Kasumi-1 (cell line): ENCODE data around the gene FAM219B.
A peak's percentile ranks its signal among the peaks of the same experiment; 100 is the strongest.
"Not testable (repeated sequence)": the region's sequence is repeated elsewhere in the genome, so short reads cannot be mapped to it uniquely, and the experiment has no call there.

Experiments used
- DNase-seq, 2 experiments: peaks; one replicate each; lab custom pipeline; 2025; lab: John Stamatoyannopoulos, UW

Gene FAM219B

DNA sequence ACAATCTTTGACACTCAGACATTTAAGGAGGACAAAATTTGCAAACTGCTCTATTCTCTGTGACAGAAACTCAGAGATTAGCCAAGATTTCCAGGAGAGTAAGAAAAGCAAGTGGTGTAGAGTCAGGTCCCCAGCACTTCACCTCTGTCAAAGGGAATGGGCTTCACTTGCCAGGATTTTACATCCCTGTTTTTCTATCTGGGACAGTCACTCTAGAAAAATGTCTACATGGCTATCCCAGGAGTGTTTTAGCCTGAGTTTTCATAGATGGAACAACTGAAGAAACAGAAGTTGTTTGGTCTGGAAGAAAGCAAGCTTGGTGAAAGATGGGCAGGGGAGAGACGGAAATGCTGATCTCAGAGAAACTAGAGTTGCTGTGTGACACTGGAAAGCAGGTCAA, 3.0 kb downstream of the FAM219B start:
- DNase-seq, result no peak

DNA sequence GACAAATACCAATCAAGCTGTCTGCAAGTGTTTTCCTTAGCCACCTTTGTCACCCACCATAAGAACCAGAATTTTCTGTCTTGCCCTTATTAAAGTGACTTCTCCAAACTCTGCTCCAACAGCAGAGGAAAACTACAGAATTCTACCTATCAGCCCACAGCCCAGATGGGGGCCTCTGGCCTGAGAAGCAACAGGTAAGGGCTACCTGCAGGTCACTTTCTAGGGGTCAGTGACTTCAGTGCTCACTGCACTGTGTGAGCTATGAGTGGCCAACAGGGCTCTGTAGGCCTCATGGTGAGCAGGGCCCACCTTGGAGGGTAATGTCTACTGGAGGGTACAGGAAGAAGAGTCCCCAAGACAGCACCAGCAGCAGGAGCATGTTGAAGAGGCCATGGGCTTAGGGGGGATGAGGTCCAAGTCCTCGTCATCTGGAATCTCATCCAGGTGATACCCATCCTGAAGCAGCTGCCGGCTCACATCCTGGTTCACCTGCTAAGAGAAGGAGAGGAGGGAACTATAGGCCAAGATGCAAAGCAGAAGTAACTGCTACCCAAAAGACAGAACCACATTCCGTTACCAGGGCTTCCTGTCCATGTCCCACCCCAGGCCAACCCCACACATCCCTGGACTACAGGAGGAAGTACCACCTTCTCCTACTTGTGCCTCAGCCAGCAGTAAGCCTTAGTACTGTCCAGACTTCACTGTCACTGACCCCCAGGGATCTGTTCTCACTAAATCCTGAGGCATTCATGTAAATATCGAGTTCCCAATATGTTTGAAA, 4.2 kb downstream of the FAM219B start:
- peak in 1 of 2 experiments; percentile 19 for DNase-seq

DNA sequence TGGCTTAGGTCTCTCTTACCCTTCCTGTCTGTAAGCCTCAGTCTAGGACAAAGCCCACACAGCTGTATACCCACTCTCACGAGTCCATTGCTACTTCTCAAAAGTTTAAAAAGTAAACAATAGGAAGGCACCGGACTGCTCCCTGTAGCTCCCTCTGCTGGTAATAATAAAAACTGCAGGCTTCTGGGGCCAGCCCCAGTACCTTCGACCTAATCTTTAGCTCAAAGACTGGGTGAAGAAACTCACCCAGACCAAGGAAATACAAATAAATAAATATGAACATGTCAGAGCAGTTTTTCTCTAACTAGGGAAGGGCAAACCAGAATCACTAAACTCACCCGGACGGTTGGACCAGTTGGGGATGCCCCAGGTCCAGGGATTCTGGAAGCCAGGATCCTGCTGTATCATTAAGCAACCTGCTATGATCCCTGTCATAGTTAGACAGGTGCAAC, 5.0 kb downstream of the FAM219B start:
- peak; percentile 67 to 83 for DNase-seq

DNA sequence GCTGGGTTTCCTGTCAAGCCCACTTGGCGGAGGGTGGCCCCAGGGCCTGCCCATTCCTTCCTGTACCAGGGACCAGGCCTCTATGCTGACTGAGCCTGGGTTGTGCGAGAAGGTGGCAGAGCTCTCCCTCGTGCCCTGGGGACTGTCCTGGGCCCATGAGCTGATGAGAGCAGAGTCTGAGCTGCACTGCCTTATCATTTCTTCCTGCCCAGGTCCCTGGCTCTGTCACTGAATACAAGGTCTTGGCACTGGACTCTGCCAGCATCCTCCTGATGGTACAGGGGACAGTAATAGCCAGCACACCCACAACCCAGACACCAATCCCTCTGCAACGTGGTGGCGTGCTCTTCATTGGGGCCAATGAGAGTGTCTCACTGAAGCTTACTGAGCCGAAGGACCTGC, 9.3 kb downstream of the FAM219B start:
- DNase-seq, result no peak

DNA sequence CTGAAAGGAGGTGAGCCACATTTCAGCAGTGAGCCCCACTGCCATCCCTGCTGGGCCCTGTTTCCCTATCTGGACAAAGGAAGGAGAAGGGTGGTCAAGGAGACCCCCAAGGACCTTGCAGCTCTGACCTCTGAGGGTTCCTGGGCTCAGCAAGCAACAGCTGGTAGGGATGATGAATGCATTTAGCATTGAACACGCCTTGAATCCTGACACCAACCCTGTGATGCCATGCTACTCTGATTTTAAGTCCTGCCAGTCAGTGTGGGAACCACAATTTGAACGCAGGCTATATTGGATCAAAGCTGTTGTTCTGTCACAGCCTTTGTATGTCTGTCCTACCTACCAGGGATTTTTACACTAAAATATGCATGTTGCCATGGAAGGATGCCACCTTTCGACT, 10.3 kb downstream of the FAM219B start:
- no peak for DNase-seq

DNA sequence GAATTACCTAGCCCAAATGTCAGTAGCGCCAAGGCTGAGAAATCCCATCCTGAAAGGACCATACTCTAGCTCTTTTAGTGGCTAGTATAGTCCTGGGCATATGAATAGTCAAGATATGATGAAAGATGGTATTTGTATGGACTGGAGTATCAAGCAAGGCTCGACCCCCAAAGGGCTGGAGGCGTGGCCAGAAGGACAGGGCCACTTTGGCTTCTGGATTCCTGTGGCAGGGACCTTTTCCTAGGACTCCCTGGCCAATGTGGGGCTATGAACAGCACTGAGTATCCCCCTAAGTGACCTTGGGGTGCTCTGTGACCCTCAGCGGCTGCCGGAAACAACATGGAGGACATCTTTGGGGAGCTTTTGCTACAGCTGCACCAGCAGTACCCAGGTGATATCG, 10.8 kb downstream of the FAM219B start:
- no peak for DNase-seq

DNA sequence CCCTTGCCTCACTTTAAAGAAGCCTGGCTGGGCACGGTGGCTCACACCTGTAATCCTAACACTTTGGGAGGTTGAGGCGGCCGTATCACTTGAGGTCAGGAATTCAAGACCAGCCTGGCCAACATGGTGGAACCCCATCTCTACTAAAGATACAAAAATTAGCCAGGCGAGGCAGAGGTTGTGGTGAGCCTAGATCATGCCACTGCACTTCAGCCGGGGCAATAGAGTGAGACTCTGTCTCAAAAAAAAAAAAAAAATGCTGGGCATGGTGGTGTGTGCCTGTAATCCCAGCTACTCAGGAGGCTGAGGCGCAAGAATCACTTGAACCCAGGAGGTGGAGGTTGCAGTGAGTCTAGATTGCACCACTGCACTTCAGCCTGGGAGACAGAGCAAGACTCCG, 12.3 kb downstream of the FAM219B start:
- DNase-seq, result not testable (repeated sequence)

DNA sequence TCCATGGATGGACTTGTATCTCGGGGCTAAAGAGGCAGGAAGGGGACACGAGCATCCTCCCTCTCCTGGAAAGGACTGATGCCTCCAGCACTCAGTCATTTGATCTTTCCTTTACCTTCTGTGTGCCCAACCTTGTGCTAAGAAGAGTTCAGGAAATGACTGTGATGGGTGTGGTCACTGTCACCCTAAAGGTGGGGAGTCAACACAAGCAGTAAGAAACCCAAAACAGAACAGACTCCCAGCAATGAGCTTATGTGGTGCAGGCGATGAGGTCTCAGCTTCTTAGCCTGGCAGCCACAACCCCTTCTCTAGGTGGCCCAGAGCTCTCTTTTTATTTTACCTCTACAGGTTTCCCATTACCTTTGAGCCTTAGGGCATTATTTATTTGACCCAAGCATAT, 13.0 kb downstream of the FAM219B start:
- DNase-seq, result no peak

DNA sequence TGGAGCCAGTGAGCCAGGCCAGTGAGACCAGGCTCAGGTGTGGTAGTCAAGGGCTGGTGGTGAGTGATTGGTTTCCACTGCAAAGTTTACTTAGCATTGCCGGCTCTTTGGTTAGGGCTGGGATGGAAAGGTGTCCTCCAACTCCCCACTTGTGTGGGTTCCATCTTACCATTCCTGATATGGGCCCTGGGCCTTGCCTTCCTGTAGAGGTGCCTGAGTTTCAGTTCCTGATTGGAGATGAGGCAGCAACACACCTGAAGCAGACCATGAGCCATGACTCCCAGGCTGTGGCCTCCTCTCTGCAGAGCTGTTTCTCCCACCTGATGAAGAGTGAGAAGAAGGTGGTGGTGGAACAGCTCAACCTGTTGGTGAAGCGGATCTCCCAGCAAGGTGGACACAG, 13.7 kb downstream of the FAM219B start:
- DNase-seq, result no peak

DNA sequence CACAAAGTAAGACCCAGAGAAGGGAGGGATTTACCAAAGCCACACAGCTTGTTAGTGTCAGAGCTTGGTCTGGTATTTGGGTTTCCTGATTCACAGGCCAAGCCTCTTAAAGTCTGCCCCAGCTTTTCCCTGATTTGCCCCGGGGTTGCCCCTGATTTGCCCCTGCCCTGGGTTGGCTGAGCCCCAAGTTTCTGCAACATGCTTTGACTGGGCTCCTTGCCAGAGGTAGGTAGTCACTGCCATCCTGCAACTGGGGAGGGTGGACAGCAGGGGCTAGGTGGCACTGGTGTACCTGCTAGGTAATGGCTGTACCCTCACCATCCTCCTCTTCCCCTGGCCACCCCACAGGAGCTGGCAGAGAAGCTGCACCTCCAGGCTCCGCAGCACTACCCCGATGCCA, 14.3 kb downstream of the FAM219B start:
- no peak for DNase-seq

DNA sequence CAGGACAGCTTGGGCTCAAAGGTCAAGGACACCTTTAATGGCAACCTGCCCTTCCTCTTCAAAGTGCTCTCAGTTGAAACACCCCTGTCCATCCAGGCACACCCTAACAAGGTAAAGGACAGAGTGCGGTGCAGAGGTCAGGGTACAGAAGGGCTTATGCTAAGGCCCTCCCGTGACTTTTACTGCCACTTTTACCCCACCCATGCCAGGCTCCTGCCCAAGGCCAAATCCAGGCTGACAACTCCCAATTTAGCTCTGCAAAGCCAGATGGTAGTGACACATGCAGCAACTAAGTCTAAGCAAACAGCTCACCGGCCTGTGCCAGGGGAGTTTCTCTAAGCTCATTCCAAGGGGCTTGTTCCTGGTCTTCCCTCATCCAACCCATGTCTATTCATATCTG, 15.2 kb downstream of the FAM219B start:
- no peak for DNase-seq

DNA sequence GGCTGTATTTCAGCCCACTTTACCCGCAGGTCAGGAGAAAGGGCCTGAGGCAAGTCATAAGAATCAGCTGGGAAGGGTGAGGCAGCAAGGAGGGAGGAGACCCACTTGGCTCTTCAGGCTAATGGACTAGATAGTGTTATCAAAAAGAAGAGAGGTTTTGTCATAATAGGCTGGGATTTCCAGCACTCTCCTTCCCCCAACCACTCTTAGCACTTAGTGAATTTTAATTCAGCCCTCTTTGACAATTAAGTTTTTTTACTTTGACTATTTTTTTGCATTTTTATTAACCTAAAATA, 16.0 kb downstream of the FAM219B start:
- DNase-seq, result no peak

DNA sequence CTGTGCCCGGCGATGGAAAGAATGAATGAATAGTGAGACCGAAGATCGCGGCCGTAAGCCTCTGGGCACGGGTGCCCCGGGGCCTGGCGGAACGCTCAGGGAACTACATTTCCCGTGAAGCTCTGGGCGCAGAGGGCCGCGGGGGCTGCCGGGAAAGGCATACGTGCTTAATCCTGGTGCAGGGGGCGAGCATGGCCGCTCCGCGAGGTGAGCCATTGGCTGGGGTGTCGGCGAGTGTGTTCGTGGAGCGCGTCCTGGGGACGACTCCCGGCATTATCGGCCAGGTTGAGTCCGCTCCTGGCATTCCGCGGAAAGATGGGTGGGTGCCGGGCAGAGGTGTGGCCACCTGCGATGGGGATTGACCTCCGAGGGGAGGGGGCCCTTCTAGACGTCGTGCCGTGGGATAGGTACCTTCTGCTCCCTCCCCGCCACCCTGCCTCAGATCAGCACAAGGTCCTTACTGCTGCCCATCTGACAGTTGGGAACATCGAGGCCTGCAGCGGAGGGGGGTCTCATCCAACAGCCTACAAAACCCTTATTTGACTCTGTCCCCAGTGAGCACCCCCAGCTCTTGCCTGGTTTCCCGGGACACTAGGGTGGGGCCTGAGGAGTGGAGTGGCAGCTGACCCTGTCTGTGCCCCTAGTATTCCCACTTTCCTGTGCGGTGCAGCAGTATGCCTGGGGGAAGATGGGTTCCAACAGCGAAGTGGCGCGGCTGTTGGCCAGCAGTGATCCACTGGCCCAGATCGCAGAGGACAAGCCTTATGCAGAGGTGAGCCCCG, 16.6 kb downstream of the FAM219B start, which contains the start of gene MPI:
Gene MPI (plus strand): TSS at position 160 of the 782 bp plus-strand sequence. CDS start 32 bp downstream, at position 192.
- DNase-seq, result peak; percentile 72 to 77

DNA sequence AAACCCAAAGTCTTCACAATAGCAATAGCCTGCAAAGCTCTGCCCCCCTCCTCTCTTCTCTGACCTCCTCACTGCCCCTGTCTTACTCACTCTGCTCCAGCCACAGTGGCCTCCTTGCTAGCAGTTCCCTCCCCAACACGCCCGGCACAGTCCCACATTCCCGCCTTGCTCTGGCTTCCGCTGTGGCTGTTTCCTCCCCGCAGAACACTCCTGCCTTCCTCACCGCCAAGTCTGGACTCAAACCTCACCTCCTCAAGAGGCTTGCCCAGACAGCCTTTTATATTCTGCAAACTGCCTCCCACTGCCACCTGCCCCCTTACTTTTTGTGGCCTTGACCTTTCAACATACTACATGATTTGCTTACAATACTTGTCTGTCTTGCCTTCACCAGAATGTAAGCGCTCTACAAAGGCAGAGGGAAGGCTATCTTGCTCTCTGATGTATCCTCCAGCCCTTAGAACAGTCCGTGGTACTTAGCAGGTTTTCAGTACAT, 17.2 kb downstream of the FAM219B start:
- DNase-seq, result peak; percentile 52 to 53

DNA sequence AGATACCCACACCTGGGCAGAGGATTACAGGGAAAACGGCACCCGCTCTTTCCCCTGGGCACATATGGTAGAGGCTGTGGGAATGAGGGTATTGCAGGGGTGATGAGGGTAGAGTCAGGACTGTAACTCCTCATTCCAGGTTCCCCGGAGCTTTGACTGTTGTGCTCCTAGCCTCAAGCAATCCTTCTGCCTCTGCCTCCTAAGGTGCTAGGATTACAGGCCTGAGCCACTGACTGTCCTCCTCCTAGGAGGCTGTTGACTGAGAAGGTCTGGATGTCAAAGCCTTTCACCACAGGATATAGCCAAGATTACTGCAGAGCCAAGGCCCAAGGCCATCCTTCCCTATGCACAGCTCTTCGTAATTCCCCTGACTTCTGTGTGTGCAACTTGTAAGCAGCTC, 17.9 kb downstream of the FAM219B start:
- DNase-seq, result no peak

DNA sequence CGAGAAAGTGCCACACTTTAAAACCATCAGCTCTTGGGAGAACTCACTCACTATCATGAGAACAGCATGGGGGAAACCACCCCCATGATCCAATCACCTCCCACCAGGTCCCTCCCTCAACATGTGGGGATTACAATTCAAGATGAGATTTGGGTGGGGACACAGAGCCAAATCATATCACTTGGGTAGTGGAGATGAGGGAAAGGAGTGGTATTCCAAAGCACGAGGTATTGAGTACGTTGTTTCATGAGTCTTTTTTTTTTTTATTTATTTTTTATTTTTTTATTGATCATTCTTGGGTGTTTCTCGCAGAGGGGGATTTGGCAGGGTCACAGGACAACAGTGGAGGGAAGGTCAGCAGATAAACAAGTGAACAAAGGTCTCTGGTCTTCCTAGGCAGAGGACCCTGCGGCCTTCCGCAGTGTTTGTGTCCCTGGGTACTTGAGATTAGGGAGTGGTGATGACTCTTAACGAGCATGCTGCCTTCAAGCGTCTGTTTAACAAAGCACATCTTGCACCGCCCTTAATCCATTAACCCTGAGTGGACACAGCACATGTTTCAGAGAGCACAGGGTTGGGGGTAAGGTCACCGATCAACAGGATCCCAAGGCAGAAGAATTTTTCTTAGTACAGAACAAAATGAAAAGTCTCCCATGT, 19.0 kb downstream of the FAM219B start:
- DNase-seq, result not testable (repeated sequence)

DNA sequence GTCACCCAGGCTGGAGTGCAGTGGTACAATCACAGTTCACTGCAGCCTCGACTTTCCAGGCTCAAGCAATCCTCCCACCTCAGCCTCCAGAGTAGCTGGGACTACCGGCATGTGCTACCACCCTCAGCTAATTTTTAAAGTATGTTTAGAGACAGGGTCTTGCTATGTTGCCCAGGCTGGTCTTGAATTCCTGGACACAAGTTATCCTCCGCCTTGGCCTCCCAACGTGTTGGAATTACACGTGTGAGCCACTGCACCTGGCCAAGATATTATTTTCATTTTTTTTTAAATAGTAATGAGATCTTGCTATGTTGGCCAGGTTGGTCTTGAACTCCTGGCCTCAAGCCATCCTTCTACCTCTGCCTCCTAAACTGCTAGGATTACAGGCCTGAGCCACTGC, 21.2 kb downstream of the FAM219B start:
- DNase-seq, result no peak

DNA sequence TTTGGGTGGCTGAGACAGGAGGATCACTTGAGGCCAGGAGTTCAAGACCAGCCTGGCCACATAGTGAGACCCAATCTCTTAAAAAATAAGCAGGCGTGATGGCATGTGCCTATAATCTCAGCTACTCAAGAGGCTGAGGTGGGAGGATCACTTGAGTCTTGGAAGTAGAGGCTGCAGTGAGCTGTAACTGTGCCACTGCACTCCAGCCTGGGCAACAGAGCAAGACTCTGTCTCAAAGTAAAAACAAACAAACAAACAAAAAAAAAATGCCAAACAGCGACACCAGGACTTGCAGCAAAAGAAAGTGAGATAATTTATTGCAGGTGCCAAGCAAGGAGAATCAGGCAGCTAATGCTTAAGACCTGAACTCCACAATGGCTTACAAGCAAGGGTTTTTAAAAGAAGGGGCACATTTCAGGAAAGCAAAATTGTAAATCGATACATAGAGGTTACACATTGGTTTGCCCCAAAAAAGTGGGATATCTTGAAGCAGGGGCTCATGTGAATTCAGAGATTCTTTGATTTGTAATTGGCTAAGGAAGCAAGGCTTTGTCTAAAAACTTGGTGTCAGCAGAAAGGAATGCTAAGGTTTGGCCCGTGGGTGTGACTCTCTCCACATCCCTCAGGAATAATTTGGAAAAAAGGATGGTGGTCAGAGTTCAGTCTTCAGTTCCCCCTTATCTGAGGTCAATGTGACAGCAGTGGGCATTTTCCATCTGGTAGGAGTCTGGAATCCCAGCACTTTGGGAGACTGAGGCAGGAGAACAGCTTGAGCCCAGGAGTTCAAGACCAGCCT, 22.0 kb downstream of the FAM219B start:
- DNase-seq, result no peak

DNA sequence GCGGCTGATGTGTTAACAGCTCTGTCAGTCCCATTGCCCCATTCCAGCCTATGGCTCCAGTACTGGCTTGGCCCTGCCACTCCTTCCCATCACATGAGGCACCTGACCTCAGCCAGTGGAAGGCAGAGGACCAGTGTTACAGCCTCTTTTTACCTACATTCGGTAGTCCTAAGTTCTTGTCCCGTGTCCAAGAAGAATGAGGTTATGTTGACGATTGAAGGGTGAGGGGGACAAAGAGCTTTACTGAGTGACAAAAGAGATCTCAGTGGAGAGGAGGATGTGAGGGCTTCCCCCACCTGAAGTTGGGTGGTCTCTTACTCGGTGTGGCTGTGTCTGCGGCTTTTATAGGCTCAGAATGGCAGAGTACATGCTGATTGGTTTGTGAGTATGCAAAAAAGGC, 24.1 kb downstream of the FAM219B start:
- no peak for DNase-seq

DNA sequence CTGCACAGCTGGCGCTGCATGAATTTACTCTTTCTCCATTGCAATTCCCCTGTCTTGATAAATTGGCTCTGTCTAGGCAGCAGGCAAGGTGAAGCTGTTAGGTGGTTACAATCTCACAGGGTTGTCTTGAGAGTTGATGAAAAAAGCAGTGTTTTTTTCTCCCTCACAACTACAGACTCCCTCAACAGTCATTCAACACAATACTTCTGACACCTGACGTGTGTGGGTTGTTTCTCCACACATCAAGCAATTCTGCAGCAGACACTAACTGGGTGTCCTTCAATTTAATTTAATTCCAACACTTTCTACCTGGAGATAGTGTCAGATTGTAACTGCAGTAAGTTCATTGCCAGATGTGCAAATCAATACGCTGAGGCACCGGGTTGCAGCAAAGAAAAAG, 28.4 kb downstream of the FAM219B start:
- no peak for DNase-seq

DNA sequence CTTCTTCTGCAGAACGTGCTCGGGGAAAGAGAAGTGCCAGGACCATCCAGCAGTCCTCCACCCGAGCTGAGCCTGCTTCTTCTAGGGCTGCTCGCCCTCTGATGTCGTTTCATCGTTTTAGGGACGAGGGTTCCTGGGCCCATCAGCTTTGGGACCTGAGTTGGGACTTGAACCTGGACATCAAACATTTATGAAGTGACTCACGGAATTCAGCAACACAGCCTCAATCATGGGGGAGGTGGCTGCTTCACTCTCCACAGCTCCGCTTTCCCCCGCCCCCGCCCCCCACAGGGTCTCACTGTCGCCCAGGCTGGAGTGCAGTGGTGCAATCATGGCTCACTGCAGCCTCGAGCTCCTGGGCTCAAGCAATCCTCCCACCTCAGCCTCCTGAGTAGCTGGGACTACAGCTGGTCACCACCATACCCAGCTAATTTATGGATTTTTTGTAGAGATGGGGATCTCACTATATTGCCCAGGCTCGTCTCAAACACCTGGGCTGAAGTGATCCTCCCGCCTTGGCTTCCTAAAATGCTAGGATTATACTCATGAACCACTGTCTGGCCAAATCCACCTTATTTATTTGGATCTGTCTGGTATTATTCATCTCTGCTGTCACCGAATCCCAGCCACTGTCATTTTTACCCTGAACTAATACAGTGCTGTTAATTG, 32.8 kb downstream of the FAM219B start:
- peak; percentile 46 to 53 for DNase-seq
